Keratinocyte (primary cell): Measurements from ENCODE around the gene CAND1.

ENCODE experiments used
- EZH2 ChIP-seq: IDR thresholded peaks from one replicate; pipeline ENCODE4 v1.6.1; 2012; ENCODE audit warnings: inconsistent platforms, mild to moderate bottlenecking, low read length, moderate library complexity
- TF ChIP-seq, protein P1 (sequence below), 3 experiments: IDR thresholded peaks in 1 of 3; conservative IDR thresholded peaks in 1 of 3; optimal IDR thresholded peaks in 1 of 3; 2 replicates in 2 of 3; 3 replicates in 1 of 3; pipeline versions ENCODE3 to v1.5.1; 2011; ENCODE audit warnings: low read length in 3 of 3, mild to moderate bottlenecking in 3 of 3, moderate library complexity in 2 of 3, control low read depth in 1 of 3, inconsistent platforms in 1 of 3; ENCODE audit not compliant: insufficient read depth in 2 of 3; ENCODE audit errors: extremely low read depth in 1 of 3

DNA sequence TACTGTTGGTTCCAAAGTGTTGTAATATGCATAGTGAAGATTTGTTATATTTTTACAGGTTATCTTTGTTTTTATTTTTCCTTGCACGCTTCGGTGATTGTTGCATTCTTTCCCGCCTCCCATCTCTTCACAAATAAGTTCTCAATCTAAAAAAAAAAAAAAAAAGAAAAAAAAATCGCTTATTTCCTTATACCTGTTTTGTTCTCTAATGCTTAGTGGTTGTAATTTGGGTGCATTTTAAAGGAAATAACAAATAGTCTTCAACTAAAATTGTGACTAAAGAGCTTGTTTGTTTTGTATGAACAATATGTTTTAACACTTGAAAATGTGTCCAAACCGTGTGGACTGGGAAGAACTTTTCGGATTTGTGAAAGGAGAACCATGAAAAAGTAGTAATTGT is 1.5 kb downstream of the CAND1 start:
- TF ChIP-seq, protein P1, sequence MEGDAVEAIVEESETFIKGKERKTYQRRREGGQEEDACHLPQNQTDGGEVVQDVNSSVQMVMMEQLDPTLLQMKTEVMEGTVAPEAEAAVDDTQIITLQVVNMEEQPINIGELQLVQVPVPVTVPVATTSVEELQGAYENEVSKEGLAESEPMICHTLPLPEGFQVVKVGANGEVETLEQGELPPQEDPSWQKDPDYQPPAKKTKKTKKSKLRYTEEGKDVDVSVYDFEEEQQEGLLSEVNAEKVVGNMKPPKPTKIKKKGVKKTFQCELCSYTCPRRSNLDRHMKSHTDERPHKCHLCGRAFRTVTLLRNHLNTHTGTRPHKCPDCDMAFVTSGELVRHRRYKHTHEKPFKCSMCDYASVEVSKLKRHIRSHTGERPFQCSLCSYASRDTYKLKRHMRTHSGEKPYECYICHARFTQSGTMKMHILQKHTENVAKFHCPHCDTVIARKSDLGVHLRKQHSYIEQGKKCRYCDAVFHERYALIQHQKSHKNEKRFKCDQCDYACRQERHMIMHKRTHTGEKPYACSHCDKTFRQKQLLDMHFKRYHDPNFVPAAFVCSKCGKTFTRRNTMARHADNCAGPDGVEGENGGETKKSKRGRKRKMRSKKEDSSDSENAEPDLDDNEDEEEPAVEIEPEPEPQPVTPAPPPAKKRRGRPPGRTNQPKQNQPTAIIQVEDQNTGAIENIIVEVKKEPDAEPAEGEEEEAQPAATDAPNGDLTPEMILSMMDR (optimal IDR thresholded peaks at IDR 0.05 in 1 of 3, IDR thresholded peaks at IDR 0.05 in 1 of 3, conservative IDR thresholded peaks at IDR 0.05 in 1 of 3; ENCODE audit: extremely low read depth in 1 of 3, insufficient read depth in 2 of 3, low read length in 3 of 3): no peak
- TF ChIP-seq EZH2: no peak
